HG03565 (cell line): Measurements from ENCODE around the gene CCDC9B.

Experiments
- ATAC-seq: cut with Tn5 transposase; IDR thresholded peaks from one replicate; pipeline ENCODE4 v1.9.1; 2021; ENCODE audit warnings: mild to moderate bottlenecking, moderate library complexity; ENCODE audit not compliant: unreplicated experiment

The CCDC9B gene

GRCh38 chr15:40310993-40311392 is 29.7 kb downstream of the CCDC9B start:
- no peak for ATAC-seq

GRCh38 chr15:40310001-40310959 is 30.5 kb downstream of the CCDC9B start:
- no peak for ATAC-seq

- ATAC-seq, result no peak
Observed at GRCh38 chr15:40309344-40309862, 31.3 kb downstream of the CCDC9B start.

- no peak for ATAC-seq
Observed at GRCh38 chr15:40307421-40308211, 33.1 kb downstream of the CCDC9B start, which contains the start of gene PLCB2. PLCB2 (minus strand) TSS chr15:40307935; CDS start chr15:40307672, 263 bp downstream.

- ATAC-seq, result no peak
Observed at GRCh38 chr15:40306908-40307307, 33.8 kb downstream of the CCDC9B start.

GRCh38 chr15:40306371-40306770 is 34.4 kb downstream of the CCDC9B start:
- no peak for ATAC-seq

- ATAC-seq, result no peak
Observed at GRCh38 chr15:40305281-40305680, 35.5 kb downstream of the CCDC9B start.

GRCh38 chr15:40303576-40303975 is 37.2 kb downstream of the CCDC9B start:
- no peak for ATAC-seq

- no peak for ATAC-seq
Observed at GRCh38 chr15:40302981-40303380, 37.8 kb downstream of the CCDC9B start.

GRCh38 chr15:40302288-40302886 is 38.4 kb downstream of the CCDC9B start:
- no peak for ATAC-seq

GRCh38 chr15:40301467-40302179 is 39.1 kb downstream of the CCDC9B start:
- ATAC-seq, result no peak

GRCh38 chr15:40300771-40301170 is 40.0 kb downstream of the CCDC9B start:
- ATAC-seq, result no peak

GRCh38 chr15:40300367-40300766 is 40.4 kb downstream of the CCDC9B start:
- ATAC-seq, result no peak

- no peak for ATAC-seq
Observed at GRCh38 chr15:40298216-40298935, 42.4 kb downstream of the CCDC9B start.

GRCh38 chr15:40297356-40297755 is 43.4 kb downstream of the CCDC9B start:
- no peak for ATAC-seq

GRCh38 chr15:40296561-40297230 is 44.0 kb downstream of the CCDC9B start:
- ATAC-seq, result no peak

GRCh38 chr15:40295877-40296560 is 44.7 kb downstream of the CCDC9B start:
- no peak for ATAC-seq

GRCh38 chr15:40295297-40295696 is 45.4 kb downstream of the CCDC9B start:
- ATAC-seq, result no peak
